A172 (cell line): ENCODE data around the gene ACTG1. TPM values are rescaled to one million over a fixed set of nuclear protein-coding genes. Genes with fewer than 3 reads are reported as not detected.

Experiments
- DNase-seq: peaks from one replicate; pipeline ENCODE4 v3.0.0-alpha.2; 2015; ENCODE audit warnings: low spot score
- total RNA-seq: library from RNA; depleted of rRNA; stranded (reverse); fragments of >200 nt; shearing (Covaris generic); gene quantifications from 2 replicates; pipeline ENCODE4 v1.2.3, GENCODE V29; 2014

Gene ACTG1
- total RNA-seq, 1 experiment from 2014 or later = 5,134 TPM

DNA sequence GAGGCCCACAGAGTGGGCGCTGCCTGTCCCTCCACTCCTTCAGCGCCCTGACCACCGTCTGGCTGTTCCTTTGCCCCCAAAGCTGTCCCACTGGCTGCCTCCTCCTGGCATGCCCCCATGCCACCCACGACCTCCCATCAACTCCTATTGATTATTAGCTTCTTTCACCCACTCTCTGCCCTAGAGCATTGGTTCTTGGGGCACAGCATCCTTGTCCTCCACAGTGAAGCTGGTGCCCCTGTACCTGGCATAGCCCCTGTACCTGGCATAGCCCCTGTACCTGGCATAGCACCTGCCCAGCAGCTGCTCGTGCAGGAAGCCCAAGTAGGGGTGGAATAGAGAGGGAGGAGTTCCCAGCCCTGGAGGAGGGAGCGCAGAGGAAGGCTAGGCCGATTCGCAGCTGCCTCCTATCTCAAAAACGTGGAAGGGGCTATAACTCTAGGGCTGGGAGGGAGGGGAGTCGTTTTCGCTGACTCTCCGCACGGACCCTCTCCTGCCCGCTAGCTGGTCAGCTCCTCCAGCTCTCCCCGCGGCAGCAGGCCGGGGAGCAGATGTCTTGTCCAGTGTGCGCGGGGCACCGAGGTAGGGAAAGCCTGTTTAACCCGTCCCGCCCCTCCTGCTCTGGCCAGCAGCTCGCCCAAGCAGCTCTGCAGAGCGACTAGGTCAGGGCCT lies 5.7 kb upstream of the ACTG1 start:
- no peak for DNase-seq

DNA sequence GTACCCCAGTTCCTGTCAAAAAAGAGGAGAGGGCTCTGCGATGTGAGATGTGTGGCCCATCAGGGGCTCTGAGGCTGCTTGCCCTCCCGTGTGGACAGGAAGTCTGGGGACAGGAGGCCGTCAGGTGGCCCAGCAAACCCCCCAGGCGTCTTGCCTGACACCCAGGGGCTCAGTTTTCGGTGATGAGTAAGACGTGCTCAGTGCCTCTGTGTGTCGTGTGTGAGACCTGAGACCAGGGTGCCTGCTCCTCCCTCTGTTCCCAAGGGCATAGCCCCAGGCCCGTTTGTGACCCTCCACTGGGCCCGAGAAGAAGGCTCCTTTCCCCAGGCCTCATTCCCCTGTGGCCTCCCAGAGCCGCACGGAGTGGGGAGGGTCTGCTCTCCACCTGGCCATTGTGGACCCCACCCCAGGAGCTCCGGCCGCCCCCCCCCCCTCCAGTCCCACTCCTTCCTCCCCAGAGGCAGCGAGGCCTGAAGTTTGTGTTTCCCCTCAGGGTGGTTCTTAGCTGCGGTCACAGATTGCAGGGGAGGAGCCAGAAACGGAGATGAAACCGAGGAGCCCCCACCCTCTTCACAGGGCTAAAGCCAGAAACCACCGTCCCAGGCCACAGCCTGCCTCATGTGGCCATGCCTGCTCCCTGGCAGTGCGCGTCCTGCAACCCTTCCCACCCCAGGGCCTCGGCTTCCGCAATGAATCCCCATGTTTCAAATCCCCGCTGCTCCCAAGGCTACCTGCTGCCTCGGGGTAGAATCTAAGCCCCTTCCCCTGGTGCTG lies 4.9 kb upstream of the ACTG1 start:
- no peak for DNase-seq

DNA sequence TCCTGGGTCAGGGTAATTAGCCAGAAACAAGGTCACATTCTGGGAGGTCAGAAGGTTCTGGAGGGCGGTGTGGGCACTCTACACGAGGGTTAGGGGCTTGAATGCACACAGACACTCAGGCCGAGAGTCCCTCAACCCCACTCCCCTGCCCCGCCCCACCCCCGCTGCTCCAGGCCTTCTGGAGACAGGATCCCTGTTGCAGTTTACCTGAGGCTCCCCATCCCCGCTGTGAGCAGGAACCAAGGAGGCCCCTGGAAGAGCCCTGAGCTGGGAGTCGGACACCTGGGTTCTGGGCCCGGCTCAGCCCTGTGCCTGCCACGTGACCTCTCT lies 4.4 kb upstream of the ACTG1 start:
- no peak for DNase-seq

DNA sequence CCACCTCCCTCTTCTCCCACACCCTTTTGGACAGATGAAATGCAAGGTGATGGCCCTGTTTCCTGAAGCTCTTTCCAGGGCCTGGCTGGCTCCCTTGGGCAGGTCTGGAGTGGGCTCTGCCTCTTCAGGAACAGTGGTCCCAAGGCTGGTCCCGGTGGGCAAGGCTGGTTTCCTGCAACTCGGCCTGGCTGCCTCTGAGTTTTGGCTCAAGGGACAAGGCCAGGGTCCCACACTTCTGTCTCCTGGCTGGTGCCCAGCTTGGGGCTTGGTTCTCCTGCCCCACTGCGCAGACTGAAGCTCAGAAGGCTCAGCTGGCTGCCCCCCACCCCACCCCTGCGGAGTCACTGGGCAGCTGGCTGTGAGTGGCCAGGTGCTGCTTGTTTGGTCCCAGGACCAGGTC lies 3.8 kb upstream of the ACTG1 start:
- DNase-seq = no peak

DNA sequence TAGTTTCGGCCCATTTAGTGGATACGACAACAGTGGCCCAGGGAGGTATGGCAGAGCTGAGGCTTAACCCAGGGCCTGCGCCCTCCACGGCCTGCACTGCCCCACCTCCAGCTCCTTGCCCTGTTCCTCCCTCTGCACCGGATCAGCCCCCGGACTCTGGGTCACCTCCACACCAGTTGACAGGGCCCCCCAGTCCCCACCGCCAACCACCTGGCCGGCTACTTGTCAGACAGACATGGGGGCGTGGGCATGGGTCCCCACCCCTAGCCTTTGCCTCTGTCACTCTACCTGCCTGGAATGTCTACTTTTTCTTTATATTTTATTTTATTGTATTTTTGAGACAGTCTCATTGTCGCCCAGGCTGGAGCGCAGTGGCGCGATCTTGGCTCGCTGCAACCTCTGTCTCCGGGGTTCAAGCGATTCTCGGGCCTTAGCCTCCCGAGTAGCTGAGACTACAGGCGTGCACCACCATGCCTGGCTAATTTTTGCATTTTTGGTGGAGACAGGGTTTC lies 3.0 kb upstream of the ACTG1 start:
- no peak for DNase-seq

DNA sequence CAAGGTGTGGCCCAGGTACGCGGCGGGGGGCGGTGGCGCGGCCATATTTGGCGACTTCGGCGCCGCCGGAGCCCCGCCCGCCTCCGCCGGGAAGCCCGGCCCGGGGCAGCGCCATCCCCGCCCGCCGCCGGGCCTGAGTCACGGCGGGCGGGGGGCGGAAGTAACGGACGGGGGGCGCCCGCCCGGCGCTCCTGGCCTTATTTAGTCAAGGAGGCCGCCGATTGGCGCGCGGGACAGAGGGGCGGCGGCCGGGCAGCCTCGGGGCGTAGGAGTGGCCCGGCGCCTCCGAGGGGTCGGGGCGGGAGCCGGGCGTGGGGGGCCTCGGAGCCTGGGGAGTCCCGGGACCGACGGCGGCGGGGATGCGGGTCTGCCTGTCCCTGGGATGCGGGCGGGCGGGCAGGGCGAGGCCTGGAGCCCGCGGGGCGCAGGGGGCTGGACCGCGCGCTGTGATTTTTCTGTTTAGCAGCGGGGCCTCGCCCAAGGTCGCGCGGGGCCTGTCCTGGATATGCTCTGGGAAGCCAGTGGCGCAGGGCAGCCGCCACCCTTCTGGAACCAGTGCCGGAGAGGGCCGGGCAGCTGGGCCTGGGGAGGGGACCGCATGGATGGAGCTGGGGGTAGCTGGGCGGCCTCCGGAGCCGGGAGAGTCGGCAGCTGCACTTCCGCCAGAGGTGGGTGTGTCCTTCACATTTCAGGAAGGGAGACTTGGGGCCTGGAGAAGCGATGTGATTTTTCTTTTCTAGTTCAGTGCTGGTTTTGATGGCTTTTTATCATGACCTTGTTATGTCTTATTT lies 2.3 kb upstream of the ACTG1 start:
- peak; percentile 69 for DNase-seq

DNA sequence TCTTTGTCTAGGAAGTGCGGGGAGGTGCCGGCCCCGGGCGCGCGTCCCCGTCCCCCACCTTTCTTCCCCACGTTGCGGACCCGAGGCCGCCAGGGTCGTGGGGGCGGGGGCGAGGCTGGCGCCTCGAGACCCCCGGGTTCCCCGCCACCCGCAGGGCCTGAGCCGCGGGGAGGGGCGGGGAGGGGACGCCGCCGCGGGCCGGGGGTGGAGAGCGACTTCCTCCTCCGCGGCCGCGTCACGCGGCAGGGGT lies 1.8 kb upstream of the ACTG1 start:
- no peak for DNase-seq

DNA sequence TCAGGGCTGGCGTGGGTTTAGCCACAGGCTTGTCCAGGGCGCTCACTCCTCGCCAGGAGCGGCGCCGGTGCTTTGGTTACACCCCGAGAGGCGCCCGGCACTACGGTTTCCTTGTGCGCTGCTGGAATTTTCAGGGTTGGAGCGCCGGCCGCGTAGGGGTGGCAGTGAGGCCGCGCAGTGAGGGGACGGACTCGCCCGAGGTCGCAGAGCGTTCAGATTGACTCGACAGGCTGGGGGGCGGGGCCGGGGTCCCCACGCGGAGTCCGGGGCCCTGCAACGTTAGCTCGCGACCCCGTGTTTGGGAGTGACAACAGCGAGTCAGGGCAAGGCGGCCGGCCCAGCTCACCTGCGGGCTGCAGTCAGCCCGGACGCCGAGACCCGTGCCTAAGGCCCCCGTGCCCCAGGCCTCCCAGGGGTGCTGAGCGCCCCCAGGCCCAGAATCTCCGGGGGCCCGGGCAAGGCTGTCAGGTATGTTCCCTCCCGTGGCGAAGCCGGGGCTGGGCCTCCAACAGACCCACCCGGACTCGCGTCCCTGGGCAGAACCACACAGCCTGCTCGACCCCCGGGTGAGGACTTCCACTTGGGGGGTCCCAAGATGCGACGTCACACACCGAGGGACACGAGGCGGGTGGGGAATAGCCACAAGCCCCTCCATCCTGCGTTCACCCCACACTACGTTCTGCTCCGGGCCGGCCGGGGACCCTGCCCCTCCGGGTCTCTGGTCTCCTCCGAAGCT lies 1.3 kb upstream of the ACTG1 start:
- DNase-seq = no peak

DNA sequence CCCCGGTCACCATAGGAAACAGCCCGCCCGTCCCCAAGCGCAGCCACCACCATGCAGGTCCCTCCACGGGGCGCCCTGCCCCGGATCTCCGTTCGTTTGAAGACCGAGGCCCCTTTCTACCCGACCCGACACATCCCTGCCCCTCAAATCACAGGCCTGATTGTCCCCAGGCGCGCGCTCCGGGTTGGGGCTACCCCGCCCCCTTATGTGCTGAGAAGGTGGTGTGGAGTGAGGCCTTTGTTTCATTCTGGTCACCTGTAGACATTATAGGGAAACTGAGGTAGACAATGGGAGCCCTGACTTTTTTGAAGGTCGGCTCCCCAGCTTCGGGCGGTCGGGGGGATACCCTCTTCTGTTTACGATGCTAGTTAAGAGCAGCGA lies 763 bp upstream of the ACTG1 start:
- peak; percentile 63 for DNase-seq

DNA sequence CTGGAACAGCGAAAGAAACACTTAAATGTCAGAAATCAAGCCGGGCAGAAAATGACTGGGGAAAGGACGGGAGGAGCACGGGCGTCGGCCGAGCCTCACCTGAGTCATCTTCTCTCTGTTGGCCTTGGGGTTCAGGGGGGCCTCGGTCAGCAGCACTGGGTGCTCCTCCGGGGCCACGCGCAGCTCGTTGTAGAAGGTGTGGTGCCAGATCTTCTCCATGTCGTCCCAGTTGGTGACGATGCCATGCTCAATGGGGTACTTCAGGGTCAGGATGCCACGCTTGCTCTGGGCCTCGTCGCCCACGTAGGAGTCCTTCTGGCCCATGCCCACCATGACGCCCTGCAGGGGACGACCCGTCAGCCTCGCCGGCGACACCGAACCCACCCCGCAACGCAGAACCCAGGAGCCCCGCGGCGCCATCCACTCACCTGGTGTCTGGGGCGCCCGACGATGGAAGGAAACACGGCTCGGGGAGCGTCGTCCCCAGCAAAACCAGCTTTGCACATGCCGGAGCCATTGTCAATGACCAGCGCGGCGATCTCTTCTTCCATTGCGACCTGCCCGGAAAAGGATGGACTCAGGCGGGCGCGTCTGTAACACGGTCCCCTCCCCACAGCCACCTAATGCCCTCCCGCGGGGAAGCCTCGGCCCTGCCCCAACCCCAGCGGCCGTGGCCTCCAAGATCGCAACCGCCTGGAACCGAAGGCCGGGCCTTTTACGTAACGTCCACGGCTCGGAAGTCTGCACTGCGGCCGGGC lies 616 bp downstream of the ACTG1 start:
- DNase-seq = peak; percentile 46

DNA sequence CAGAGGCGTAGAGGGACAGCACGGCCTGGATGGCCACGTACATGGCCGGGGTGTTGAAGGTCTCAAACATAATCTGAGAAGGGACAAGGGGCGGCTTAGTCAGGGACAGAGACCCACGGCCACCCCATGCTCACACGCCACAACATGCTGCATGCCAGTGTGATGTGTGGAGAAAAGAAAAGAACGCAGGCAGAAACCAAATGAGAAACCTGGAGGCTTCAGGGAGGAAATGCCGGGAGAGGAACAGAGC lies 1.1 kb downstream of the ACTG1 start:
- no peak for DNase-seq

DNA sequence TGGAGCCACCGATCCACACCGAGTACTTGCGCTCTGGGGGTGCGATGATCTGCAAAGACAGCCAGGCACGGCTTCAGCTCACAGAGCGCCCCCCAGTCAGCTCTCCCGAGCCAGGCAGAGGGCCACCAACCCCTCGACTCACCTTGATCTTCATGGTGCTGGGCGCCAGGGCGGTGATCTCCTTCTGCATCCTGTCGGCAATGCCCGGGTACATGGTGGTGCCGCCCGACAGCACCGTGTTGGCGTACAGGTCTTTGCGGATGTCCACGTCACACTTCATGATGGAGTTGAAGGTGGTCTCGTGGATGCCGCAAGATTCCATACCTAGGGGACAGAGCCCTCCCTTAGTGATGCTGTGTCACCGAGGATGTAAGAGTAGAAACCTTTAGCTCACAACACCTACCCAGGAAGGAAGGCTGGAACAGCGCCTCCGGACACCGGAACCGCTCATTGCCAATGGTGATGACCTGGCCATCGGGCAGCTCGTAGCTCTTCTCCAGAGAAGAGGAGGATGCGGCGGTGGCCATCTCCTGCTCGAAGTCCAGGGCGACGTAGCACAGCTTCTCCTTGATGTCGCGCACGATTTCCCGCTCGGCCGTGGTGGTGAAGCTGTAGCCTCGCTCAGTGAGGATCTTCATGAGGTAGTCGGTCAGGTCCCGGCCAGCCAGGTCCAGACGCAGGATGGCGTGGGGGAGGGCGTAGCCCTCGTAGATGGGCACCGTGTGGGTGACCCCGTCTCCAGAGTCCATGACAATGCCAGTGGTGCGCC lies 1.6 kb downstream of the ACTG1 start:
- DNase-seq = no peak

DNA sequence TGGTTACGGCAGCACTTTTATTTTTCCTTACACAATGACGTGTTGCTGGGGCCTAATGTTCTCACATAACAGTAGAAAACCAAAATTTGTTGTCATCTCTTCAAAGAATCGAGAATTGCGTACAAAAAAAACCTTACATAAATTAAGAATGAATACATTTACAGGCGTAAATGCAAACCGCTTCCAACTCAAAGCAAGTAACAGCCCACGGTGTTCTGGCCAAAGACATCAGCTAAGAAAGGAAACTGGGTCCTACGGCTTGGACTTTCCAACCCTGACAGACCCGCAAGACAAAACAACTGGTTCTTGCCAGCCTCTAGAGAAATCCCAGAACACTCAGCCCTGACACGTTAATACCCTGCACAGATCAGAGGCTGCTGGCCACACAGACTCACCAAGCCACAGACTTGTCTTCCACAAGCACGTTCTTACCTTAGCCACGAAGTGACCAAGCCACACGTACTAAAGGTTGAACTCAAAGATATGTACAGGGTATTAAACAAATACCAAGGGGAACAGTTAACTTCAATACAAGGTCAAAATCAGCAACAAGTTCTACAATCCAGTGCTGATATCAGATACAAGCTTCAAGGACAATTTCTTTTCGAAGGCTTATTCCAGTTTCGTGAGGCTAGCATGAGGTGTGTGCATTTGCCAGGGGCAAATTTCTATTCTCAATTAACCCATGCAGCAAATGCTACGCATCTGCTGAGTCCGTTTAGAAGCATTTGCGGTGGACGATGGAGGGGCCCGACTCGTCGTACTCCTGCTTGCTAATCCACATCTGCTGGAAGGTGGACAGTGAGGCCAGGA lies 2.4 kb downstream of the ACTG1 start:
- DNase-seq = no peak

DNA sequence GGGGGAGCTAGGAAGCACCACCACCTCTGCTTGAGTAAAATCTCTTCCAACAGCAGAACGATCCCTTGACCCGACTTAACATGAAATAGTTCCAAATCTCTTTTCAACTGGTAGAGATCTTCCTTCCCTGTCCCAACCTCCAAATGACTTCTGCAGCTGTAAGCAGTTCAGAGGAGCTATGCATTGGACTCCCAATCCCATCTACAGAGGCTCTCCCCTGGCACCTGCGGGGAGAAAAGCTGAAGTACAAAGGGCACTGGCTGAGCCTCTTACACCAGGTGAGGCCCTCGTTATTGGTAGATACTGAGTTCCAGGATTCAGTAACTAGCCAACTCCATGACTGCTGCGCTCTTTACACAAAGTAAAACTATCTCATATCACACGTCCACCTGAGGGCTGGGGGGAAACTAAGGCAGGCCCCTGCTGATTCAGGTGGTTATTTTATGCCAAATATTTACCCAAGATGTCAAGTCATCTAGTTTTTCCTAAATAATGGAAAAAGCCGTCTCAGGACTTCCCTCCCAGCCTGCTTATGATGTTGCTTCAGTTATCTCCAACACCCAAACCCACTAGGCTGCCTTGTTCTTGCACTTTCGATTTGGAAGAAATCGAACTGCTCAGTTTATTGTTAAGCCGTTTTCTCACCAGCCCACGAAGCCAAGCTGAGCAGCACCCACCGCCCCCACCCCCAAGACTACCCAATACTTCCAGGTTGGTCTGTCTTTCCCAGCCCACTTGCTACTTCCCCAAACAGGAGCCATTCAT lies 3.2 kb downstream of the ACTG1 start:
- no peak for DNase-seq

DNA sequence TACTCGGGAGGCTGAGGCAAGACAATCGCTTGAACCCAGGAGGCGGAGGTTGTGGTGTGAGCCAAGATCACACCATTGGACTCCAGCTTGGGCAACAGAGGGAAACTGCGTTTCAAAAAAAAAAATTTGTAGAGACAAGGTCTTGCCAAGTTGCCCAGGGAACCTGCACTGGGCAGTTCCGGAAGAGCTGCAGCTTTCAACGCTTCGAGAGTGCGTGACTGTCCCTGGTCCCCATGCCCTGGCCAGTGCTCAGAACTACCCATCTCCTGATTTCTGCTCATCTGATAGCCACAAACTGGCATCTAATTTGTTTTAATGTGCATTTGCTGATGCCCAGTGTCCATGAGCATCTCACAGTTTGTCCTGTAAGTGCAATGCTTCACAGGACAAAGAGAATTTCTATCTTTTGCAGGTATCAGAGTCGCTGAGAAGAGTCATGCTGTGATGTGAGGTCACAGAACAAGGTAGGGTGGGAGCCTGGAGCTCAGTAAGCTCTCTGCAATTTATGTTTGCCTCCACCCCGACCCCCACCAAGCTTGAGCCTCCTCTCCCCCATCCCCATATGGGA lies 3.9 kb downstream of the ACTG1 start:
- peak; percentile 40 for DNase-seq

DNA sequence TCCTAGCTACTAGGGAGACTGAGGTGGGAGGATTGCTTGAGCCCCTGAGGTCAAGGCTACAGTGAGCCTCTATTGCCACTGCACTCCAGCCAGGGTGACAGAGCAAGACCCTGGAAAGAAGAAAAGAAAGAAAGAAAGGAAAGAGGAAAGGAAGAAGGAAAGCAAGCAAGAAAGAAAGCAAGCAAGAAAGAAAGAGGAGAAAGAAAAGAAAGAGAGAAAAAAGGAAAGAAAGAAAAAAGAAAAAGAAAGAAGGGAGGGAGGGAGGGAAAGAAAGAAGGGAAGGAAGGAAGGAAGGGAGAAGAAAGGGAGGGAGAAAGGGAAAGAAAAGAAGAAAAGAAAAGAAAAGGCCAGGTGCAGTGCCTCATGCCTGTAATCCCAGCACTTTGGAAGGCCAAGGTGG lies 9.0 kb downstream of the ACTG1 start:
- DNase-seq = no peak

DNA sequence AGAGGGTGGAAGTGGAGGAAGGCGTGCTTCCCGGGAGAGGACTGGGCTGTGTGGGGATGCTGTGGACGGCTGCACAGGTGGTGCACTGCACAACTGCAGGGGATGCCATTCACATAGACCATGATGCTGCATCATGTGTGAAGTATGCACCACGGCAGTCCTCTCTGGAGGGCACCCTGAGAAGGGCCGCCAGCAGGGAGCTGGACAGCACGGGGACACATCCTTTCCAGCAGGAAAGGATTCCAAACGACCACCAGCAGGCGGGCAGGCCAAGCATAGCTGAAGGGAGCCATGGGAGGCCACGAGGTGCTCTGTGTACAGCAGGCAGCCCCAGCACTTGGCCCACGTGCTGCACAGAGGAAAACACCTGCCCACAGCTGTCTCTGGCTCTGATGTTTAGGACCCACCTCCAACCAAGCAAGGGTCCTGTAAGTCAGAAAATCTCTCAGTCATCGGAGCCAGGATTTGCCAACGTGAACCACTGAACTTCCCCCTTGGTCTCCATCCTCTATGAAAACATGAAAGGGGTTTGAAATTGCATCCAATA lies 10.1 kb downstream of the ACTG1 start:
- DNase-seq = no peak

DNA sequence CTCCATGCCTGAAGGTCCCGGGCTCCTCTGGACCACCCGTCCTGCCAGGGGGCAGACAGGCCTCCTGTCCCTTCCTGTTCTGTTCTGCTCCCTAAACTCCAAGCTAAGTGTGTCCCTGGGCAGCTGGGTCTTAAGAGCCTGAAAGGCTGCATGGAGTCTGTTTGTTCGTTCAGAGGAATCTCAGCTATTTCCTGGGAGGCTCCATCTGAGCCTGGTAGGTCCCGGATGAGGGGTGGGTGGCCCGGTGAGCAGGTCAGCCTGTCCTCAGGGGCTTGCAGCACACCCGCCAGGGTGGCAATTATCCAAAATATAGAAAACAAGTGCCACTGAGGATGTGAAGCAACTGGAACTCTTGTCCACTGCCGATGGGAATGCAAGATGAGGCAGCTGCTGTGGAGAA lies 12.6 kb downstream of the ACTG1 start:
- DNase-seq = no peak

DNA sequence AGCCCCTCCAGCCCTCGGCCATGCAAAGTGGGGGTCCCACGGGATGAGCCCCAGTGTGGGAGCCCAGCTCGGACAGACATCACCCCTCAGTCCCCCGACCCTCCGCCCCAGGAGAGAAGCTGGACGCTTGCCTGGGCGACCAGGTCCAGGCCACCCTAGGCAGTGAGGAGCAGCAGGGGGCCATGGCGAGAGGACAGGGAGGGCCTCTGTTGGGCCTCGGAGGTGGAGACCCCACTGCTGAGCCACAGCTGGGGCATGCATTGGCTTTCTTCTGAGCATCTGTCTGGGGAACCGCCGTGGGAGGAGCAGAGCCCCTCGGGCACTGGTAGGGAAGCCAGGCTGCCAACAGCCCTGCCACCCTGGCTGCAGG lies 13.0 kb downstream of the ACTG1 start:
- no peak for DNase-seq
